PC-3 (cell line): ENCODE measurements around the gene C14orf132.

Experiments used
- CTCF ChIP-seq: fragments of 300-600 bp; sonication (generic); conservative IDR thresholded peaks from 2 replicates; pipeline ENCODE4 v1.5.1; 2017; ENCODE audit warnings: antibody characterized with exemption, low read depth, mild to moderate bottlenecking, low read length
- EZH2 ChIP-seq: fragments of 300-600 bp; sonication (generic); IDR thresholded peaks from one replicate; pipeline ENCODE4 v1.6.1; 2017; ENCODE audit warnings: antibody characterized with exemption, mild to moderate bottlenecking, low read length; ENCODE audit not compliant: unreplicated experiment
- EZH2phosphoT487 ChIP-seq: fragments of 300-600 bp; sonication (generic); IDR thresholded peaks from 2 replicates; pipeline ENCODE4 v1.6.1; 2018; ENCODE audit warnings: mild to moderate bottlenecking, antibody characterized with exemption, low read length, borderline replicate concordance

GRCh38 chr14:96106891-96107290 lies 67.7 kb downstream of the C14orf132 start:
- TF ChIP-seq CTCF (no peak), EZH2 (no peak), EZH2phosphoT487 (no peak)
